GM12892 (cell line): ENCODE measurements around the gene CA5B.

Experiments
- POLR2A ChIP-seq: IDR thresholded peaks from 2 replicates; pipeline ENCODE4 v1.6.1; 2011; ENCODE audit warnings: low read depth, low read length, control low read depth
- POLR2AphosphoS5 ChIP-seq: IDR thresholded peaks from 2 replicates; pipeline ENCODE4 v1.6.1; 2011; ENCODE audit warnings: low read depth, low read length, control low read depth

GRCh38 chrX:15748841-15749240, 10.8 kb downstream of the CA5B start:
- TF ChIP-seq POLR2A (no peak), POLR2AphosphoS5 (no peak)
